Nephron (organoid): ENCODE results near the gene TMEM209.
"Not testable (repeated sequence)": the region's sequence is repeated elsewhere in the genome, so short reads cannot be mapped to it uniquely, and the experiment has no call there.

Source experiments
- H3K27ac Mint-ChIP-seq, 3 experiments: 2 replicates each; pipeline ENCODE4 v1.8.0; 2020; ENCODE audit warnings: mixed read lengths in 3 of 3, mild to moderate bottlenecking in 2 of 3, moderate library complexity in 1 of 3
- H3K27me3 Mint-ChIP-seq: 2 replicates; pipeline ENCODE4 v1.8.0; 2021; ENCODE audit warnings: low read depth, mild to moderate bottlenecking, moderate library complexity, mixed read lengths
- H3K36me3 Mint-ChIP-seq: 2 replicates; pipeline ENCODE4 v1.8.0; 2020; ENCODE audit warnings: low read depth, mixed read lengths
- H3K4me1 Mint-ChIP-seq: 2 replicates; pipeline ENCODE4 v1.8.0; 2020; ENCODE audit warnings: mixed read lengths
- H3K4me3 Mint-ChIP-seq, 3 experiments: 2 replicates each; pipeline ENCODE4 v1.8.0; 2020; ENCODE audit warnings: mild to moderate bottlenecking in 3 of 3, mixed read lengths in 3 of 3, moderate library complexity in 2 of 3
- H3K9me3 Mint-ChIP-seq: 2 replicates; pipeline ENCODE4 v1.8.0; 2020; ENCODE audit warnings: mixed read lengths
- TF ChIP-seq, protein P1 (sequence below), 3 experiments: fragments of 200-600 bp; sonication (generic); IDR thresholded peaks; one replicate each; pipeline ENCODE4 v1.5.0; 2021; ENCODE audit warnings: antibody characterized with exemption in 3 of 3; ENCODE audit not compliant: unreplicated experiment in 3 of 3

Gene TMEM209

DNA sequence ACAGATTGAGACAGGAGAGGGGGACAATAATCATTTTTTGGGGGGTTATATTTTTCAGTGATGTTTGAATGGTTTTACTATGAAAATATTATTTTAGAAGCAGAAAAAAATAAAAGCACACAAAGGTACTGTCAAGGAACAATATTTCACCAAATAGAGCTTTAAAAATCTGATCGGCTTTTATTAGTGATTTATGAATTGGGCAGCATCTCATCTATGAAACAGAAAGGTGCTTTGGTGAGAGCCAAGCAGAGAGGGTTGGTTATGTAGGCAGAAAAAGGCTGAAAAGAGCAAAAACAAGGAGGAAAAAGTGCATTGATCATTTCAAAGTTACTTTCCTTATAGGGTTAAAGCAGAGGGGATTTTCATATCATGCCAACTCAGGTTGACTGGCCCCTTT, 35.0 kb upstream of the TMEM209 start:
- Mint-ChIP-seq H3K36me3 (no peaks in the 10 kb centered on the region), H3K4me3 (no peak overlapping the region), H3K27me3 (no peaks in the 10 kb centered on the region), H3K4me1 (peaks cover 37% of the 10 kb centered on the region), H3K9me3 (peaks cover 10% of the 10 kb centered on the region), H3K27ac (no peak overlapping the region)
- TF ChIP-seq, protein P1, sequence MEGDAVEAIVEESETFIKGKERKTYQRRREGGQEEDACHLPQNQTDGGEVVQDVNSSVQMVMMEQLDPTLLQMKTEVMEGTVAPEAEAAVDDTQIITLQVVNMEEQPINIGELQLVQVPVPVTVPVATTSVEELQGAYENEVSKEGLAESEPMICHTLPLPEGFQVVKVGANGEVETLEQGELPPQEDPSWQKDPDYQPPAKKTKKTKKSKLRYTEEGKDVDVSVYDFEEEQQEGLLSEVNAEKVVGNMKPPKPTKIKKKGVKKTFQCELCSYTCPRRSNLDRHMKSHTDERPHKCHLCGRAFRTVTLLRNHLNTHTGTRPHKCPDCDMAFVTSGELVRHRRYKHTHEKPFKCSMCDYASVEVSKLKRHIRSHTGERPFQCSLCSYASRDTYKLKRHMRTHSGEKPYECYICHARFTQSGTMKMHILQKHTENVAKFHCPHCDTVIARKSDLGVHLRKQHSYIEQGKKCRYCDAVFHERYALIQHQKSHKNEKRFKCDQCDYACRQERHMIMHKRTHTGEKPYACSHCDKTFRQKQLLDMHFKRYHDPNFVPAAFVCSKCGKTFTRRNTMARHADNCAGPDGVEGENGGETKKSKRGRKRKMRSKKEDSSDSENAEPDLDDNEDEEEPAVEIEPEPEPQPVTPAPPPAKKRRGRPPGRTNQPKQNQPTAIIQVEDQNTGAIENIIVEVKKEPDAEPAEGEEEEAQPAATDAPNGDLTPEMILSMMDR (IDR thresholded peaks at IDR 0.05; ENCODE audit: unreplicated experiment in 3 of 3), result no peak

DNA sequence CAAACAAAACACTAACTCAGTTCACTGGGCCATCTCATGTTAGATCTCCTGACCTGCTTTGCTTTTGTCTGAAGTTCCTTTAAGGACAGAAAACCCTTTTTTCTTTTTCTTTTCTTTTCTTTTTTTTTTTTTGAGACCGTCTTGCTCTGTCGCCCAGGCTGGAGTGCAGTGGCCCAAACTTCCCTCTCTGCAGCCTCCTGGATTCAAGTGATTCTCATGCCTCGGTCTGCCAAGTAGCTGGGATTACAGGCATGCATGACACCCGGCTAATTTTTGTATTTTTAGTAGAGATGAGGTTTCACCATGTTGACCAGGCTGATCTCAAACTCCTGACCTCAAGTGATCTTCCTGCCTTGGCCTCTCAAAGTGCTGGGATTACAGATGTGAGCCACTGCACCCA, 31.2 kb upstream of the TMEM209 start:
- Mint-ChIP-seq H3K4me1 (peaks cover 33% of the 10 kb centered on the region), H3K27ac (peak overlapping the region; percentile 64 to 90 (median 72))
- not testable (repeated sequence) for H3K4me3 Mint-ChIP-seq, H3K9me3 Mint-ChIP-seq, H3K27me3 Mint-ChIP-seq, H3K36me3 Mint-ChIP-seq

GRCh38 chr7:130234078-130234477, 28.9 kb upstream of the TMEM209 start:
- H3K4me1 Mint-ChIP-seq, result peaks cover 46% of the 10 kb centered on the region
- no peak overlapping the region for H3K4me3 Mint-ChIP-seq
- H3K27ac Mint-ChIP-seq, result peak overlapping the region; percentile 21 to 52 (median 47)
- TF ChIP-seq, protein P1 (IDR thresholded peaks at IDR 0.05; ENCODE audit: unreplicated experiment in 3 of 3), result no peak
- peaks cover 7% of the 10 kb centered on the region for H3K36me3 Mint-ChIP-seq
- H3K9me3 Mint-ChIP-seq, result peaks cover 10% of the 10 kb centered on the region
- H3K27me3 Mint-ChIP-seq, result no peaks in the 10 kb centered on the region

- Mint-ChIP-seq H3K4me3 (no peak overlapping the region), H3K27me3 (no peaks in the 10 kb centered on the region)
- TF ChIP-seq, protein P1 (IDR thresholded peaks at IDR 0.05; ENCODE audit: unreplicated experiment in 3 of 3), result no peak
Measured at GRCh38 chr7:130232209-130232608, 27.0 kb upstream of the TMEM209 start.

DNA sequence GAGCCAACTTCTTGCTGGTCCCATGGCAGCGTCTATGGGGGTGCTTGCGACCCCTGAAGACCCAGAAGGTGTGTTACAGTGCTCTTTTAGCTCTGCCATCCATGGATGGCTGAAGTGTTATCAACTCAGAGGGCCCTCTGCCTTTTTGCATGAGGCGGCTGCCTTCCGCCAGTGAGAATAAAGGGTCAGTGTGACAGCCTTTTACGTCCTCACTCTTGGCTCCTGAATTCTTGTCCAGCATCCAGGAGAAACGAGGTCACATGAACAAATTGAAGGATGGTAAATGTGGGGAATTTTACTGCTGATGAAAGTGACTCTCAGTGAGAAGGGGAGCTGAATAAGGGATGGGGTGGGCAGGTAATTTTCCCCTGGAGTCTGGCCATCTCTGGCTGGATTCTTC, 26.6 kb upstream of the TMEM209 start:
- TF ChIP-seq, protein P1 (IDR thresholded peaks at IDR 0.05; ENCODE audit: unreplicated experiment in 3 of 3), result no peak
- H3K27ac Mint-ChIP-seq, result peak overlapping the region in 2 of 3 experiments; percentile 53 to 74
- no peak overlapping the region for H3K4me3 Mint-ChIP-seq
- H3K4me1 Mint-ChIP-seq, result peaks cover 53% of the 10 kb centered on the region
- H3K36me3 Mint-ChIP-seq, result peaks cover 7% of the 10 kb centered on the region
- H3K9me3 Mint-ChIP-seq, result peaks cover 10% of the 10 kb centered on the region
- H3K27me3 Mint-ChIP-seq, result no peaks in the 10 kb centered on the region

More at GRCh38 chr7:130232209-130232608, 27.0 kb upstream of the TMEM209 start:
- Mint-ChIP-seq H3K9me3 (peaks cover 10% of the 10 kb centered on the region), H3K27ac (peak overlapping the region; percentile 50 to 75 (median 53)), H3K36me3 (peaks cover 7% of the 10 kb centered on the region), H3K4me1 (peaks cover 57% of the 10 kb centered on the region)

DNA sequence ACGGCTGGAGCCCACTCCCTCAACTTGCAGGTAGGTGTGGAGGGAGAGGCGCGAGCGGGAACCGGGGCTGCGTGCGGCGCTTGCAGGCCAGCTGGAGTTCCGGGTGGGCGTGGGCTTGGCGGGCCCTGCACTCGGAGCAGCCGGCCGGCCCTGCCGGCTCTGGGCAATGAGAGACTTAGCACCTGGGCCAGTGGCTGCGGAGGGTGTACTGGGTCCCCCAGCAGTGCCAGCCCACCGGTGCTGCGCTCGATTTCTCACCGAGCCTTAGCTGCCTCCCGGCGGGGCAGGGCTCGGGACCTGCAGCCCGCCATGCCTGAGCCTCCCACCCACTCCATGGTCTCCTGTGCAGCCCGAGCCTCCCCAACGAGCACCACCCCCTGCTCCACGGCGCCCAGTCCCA, 24.8 kb upstream of the TMEM209 start:
- not testable (repeated sequence) for H3K27me3 Mint-ChIP-seq, H3K4me3 Mint-ChIP-seq, H3K36me3 Mint-ChIP-seq
- Mint-ChIP-seq H3K9me3 (peaks cover 10% of the 10 kb centered on the region), H3K4me1 (peaks cover 47% of the 10 kb centered on the region), H3K27ac (peak overlapping the region in 1 of 3 experiments; percentile 86)

DNA sequence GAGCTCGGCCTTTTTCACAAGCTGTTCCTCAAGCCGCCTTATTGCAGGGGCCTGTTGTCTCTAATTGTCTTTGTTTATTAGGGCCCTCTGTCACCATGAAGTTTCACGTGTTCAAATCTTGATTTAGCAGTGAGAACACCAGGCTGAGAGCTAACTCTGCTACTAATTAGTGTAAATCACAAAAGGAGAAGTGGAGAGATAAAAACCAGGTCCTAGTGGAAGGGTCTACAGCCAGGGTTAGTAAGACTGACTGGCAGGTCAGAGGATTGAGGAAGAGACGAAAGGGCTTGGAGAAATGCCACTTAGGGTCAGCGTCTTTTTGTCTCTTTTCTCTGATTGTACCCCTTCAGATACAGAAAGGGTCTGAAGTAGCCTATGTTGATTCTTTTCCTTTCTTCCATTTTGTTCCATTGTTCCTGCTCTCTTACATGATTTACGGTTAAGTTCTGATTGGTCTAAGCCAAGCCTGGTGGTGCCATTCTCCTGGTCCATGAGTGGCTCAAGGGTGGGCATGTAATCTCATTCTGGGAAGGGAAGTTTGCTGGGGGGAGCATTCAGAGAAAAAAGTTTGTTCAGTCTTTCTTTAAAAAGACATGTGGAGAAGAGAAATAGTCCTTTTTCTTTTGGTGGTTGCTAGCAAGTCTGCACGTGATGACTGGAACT, 23.8 kb upstream of the TMEM209 start:
- peaks cover 41% of the 10 kb centered on the region for H3K4me1 Mint-ChIP-seq
- no peak overlapping the region for H3K4me3 Mint-ChIP-seq
- H3K27ac Mint-ChIP-seq, result peak overlapping the region; percentile 81 to 86 (median 86)
- peaks cover 7% of the 10 kb centered on the region for H3K36me3 Mint-ChIP-seq
- TF ChIP-seq, protein P1 (IDR thresholded peaks at IDR 0.05; ENCODE audit: unreplicated experiment in 3 of 3), result no peak
- H3K27me3 Mint-ChIP-seq, result peaks cover 3% of the 10 kb centered on the region
- peaks cover 10% of the 10 kb centered on the region for H3K9me3 Mint-ChIP-seq
